ENCODE data around the gene MICAL3.

Gene MICAL3

DNA sequence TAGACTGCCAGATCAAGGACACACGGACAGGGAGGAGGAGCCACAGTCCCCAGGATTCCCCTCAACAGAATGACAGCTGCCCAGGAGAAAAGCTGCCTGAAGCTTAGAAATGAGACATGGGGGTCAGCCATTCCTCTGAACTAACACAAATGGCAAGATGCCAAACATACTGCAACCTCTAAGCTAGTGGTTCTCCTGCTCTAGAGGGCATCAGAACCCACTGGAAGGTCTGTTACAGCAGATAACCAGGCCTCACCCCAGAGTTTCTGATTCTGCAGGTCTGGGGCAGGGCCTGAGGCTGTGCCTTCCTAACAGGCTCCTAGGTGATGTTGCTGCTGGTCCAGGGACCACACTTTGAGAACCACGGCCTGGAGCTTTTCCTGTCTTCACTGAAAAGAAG, 221.5 kb downstream of the MICAL3 start (continued):
- TF ChIP-seq RARB (CRISPR knock-in tag; IDR thresholded peaks at IDR 0.05), result no peak
- TF ChIP-seq, protein P1, sequence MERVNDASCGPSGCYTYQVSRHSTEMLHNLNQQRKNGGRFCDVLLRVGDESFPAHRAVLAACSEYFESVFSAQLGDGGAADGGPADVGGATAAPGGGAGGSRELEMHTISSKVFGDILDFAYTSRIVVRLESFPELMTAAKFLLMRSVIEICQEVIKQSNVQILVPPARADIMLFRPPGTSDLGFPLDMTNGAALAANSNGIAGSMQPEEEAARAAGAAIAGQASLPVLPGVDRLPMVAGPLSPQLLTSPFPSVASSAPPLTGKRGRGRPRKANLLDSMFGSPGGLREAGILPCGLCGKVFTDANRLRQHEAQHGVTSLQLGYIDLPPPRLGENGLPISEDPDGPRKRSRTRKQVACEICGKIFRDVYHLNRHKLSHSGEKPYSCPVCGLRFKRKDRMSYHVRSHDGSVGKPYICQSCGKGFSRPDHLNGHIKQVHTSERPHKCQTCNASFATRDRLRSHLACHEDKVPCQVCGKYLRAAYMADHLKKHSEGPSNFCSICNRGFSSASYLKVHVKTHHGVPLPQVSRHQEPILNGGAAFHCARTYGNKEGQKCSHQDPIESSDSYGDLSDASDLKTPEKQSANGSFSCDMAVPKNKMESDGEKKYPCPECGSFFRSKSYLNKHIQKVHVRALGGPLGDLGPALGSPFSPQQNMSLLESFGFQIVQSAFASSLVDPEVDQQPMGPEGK (CRISPR knock-in tag; IDR thresholded peaks at IDR 0.05; ENCODE audit: borderline replicate concordance), result no peak
- no peak for TF ChIP-seq PPARA (CRISPR knock-in tag; IDR thresholded peaks at IDR 0.05; ENCODE audit: borderline replicate concordance)

DNA sequence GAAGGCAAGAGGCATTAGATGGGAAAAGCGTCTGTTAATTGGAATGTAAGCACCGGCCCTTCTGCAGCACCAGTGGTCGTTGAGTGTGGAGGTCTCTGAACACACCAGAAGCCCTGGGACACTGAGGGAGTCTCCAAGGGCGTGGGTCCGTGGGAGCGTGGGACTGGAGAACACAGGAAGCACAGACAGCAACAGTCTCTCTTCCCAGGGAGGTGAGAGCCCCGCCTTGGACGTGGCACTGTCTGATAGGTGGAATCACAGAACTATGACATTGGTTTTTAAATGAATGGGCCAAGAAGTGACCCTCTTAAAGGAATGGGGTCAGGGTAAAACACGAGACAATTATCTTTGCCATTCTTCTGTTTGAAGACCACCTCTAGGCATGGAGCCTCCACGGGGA, 221.9 kb downstream of the MICAL3 start:
- TF ChIP-seq, protein P1 (CRISPR knock-in tag; IDR thresholded peaks at IDR 0.05; ENCODE audit: borderline replicate concordance), result no peak
- no peak for TF ChIP-seq ZNF8 (CRISPR knock-in tag; IDR thresholded peaks at IDR 0.05)
- TF ChIP-seq ZNF565 (CRISPR knock-in tag; conservative IDR thresholded peaks at IDR 0.05; ENCODE audit: low read depth), result no peak
- no peak for TF ChIP-seq OSR1 (CRISPR knock-in tag; IDR thresholded peaks at IDR 0.05)
- TF ChIP-seq TOX (CRISPR knock-in tag; IDR thresholded peaks at IDR 0.05; ENCODE audit: borderline replicate concordance), result no peak
- TF ChIP-seq ZC3H10 (CRISPR knock-in tag; IDR thresholded peaks at IDR 0.05), result no peak
- no peak for TF ChIP-seq ESRRG (CRISPR knock-in tag; IDR thresholded peaks at IDR 0.05)
- no peak for TF ChIP-seq ZNF70 (CRISPR knock-in tag; IDR thresholded peaks at IDR 0.05)
- TF ChIP-seq ARNTL (CRISPR knock-in tag; IDR thresholded peaks at IDR 0.05; ENCODE audit: borderline replicate concordance, low read depth), result no peak
- no peak for TF ChIP-seq SNAI2 (CRISPR knock-in tag; IDR thresholded peaks at IDR 0.05)
- no peak for TF ChIP-seq ISL1 (CRISPR knock-in tag; IDR thresholded peaks at IDR 0.05)
- TF ChIP-seq, protein P2, sequence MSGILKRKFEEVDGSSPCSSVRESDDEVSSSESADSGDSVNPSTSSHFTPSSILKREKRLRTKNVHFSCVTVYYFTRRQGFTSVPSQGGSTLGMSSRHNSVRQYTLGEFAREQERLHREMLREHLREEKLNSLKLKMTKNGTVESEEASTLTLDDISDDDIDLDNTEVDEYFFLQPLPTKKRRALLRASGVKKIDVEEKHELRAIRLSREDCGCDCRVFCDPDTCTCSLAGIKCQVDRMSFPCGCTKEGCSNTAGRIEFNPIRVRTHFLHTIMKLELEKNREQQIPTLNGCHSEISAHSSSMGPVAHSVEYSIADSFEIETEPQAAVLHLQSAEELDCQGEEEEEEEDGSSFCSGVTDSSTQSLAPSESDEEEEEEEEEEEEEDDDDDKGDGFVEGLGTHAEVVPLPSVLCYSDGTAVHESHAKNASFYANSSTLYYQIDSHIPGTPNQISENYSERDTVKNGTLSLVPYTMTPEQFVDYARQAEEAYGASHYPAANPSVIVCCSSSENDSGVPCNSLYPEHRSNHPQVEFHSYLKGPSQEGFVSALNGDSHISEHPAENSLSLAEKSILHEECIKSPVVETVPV (CRISPR knock-in tag; IDR thresholded peaks at IDR 0.05), result no peak
- TF ChIP-seq, protein P3, sequence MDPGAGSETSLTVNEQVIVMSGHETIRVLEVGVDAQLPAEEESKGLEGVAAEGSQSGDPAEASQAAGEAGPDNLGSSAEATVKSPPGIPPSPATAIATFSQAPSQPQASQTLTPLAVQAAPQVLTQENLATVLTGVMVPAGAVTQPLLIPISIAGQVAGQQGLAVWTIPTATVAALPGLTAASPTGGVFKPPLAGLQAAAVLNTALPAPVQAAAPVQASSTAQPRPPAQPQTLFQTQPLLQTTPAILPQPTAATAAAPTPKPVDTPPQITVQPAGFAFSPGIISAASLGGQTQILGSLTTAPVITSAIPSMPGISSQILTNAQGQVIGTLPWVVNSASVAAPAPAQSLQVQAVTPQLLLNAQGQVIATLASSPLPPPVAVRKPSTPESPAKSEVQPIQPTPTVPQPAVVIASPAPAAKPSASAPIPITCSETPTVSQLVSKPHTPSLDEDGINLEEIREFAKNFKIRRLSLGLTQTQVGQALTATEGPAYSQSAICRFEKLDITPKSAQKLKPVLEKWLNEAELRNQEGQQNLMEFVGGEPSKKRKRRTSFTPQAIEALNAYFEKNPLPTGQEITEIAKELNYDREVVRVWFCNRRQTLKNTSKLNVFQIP (CRISPR knock-in tag; IDR thresholded peaks at IDR 0.05; ENCODE audit: borderline replicate concordance, low read depth), result no peak
- ATAC-seq, result no peak

DNA sequence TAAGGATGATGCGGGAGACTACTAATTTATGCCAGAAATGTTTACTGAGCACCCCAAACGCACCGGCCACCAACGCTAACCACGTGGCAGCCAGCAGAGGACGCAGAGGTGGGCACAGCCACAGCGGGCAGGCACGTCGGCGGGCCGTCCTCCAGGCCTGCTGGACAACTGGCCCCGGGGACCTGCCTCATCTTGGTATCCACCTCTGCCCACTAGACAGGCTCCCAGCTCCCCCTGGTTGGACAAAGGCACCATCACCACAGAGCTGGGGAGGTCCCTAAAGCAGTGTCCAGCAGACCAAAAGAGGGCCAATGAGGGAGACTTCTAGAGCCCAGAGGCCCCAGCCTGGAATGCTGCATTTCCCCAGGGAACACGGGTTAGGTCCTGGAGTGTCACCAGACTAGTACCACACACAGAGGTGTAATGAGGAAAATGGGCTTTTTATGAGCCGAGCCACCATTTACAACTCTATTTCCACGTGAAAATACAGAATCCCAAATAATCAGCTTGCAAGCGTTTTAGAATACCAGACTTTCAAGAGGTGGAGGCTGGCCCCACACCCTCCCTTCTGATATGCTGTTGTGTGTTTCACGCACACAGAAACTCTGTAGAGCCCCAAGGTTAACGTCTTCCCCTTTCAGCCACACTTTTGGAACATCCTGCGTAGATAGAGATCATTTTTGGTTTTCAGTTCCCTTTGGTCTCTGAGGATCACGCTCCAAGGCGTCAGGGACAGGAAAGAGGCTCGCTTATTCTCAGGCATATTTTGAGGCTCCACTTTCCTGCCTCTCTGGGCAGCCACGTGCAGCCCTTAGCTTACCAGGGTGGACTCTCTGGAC, 226.4 kb downstream of the MICAL3 start:
- TF ChIP-seq SNAI2 (CRISPR knock-in tag; IDR thresholded peaks at IDR 0.05) (no peak), ZNF70 (CRISPR knock-in tag; IDR thresholded peaks at IDR 0.05) (no peak), RARB (CRISPR knock-in tag; IDR thresholded peaks at IDR 0.05) (no peak), TOX (CRISPR knock-in tag; IDR thresholded peaks at IDR 0.05; ENCODE audit: borderline replicate concordance) (no peak), ZNF565 (CRISPR knock-in tag; conservative IDR thresholded peaks at IDR 0.05; ENCODE audit: low read depth) (no peak), TCF4 (CRISPR knock-in tag; IDR thresholded peaks at IDR 0.05; ENCODE audit: borderline replicate concordance) (no peak), ZFP3 (CRISPR knock-in tag; IDR thresholded peaks at IDR 0.05) (no peak), PPARA (CRISPR knock-in tag; IDR thresholded peaks at IDR 0.05; ENCODE audit: borderline replicate concordance) (no peak), CSDC2 (CRISPR knock-in tag; IDR thresholded peaks at IDR 0.05) (no peak), ZNF8 (CRISPR knock-in tag; IDR thresholded peaks at IDR 0.05) (no peak)
- TF ChIP-seq, protein P4, sequence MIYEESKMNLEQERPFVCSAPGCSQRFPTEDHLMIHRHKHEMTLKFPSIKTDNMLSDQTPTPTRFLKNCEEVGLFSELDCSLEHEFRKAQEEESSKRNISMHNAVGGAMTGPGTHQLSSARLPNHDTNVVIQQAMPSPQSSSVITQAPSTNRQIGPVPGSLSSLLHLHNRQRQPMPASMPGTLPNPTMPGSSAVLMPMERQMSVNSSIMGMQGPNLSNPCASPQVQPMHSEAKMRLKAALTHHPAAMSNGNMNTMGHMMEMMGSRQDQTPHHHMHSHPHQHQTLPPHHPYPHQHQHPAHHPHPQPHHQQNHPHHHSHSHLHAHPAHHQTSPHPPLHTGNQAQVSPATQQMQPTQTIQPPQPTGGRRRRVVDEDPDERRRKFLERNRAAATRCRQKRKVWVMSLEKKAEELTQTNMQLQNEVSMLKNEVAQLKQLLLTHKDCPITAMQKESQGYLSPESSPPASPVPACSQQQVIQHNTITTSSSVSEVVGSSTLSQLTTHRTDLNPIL (CRISPR knock-in tag; IDR thresholded peaks at IDR 0.05; ENCODE audit: low read depth), result no peak
- TF ChIP-seq, protein P5, sequence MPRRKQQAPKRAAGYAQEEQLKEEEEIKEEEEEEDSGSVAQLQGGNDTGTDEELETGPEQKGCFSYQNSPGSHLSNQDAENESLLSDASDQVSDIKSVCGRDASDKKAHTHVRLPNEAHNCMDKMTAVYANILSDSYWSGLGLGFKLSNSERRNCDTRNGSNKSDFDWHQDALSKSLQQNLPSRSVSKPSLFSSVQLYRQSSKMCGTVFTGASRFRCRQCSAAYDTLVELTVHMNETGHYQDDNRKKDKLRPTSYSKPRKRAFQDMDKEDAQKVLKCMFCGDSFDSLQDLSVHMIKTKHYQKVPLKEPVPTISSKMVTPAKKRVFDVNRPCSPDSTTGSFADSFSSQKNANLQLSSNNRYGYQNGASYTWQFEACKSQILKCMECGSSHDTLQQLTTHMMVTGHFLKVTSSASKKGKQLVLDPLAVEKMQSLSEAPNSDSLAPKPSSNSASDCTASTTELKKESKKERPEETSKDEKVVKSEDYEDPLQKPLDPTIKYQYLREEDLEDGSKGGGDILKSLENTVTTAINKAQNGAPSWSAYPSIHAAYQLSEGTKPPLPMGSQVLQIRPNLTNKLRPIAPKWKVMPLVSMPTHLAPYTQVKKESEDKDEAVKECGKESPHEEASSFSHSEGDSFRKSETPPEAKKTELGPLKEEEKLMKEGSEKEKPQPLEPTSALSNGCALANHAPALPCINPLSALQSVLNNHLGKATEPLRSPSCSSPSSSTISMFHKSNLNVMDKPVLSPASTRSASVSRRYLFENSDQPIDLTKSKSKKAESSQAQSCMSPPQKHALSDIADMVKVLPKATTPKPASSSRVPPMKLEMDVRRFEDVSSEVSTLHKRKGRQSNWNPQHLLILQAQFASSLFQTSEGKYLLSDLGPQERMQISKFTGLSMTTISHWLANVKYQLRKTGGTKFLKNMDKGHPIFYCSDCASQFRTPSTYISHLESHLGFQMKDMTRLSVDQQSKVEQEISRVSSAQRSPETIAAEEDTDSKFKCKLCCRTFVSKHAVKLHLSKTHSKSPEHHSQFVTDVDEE (CRISPR knock-in tag; IDR thresholded peaks at IDR 0.05), result no peak
- TF ChIP-seq, protein P2 (CRISPR knock-in tag; IDR thresholded peaks at IDR 0.05), result no peak
- no peak for ATAC-seq
